Middle frontal gyrus (tissue), 1 donor: ENCODE results near the gene CHST6.
A peak's percentile ranks its signal among the peaks of the same experiment; 100 is the strongest.
"Not testable (repeated sequence)": the region's sequence is repeated elsewhere in the genome, so short reads cannot be mapped to it uniquely, and the experiment has no call there.

Source experiments
- DNase-seq: peaks from one replicate; pipeline ENCODE4 v3.0.0-alpha.2; 2015; ENCODE audit warnings: low spot score; ENCODE audit errors: extremely low spot score

Gene CHST6

DNA sequence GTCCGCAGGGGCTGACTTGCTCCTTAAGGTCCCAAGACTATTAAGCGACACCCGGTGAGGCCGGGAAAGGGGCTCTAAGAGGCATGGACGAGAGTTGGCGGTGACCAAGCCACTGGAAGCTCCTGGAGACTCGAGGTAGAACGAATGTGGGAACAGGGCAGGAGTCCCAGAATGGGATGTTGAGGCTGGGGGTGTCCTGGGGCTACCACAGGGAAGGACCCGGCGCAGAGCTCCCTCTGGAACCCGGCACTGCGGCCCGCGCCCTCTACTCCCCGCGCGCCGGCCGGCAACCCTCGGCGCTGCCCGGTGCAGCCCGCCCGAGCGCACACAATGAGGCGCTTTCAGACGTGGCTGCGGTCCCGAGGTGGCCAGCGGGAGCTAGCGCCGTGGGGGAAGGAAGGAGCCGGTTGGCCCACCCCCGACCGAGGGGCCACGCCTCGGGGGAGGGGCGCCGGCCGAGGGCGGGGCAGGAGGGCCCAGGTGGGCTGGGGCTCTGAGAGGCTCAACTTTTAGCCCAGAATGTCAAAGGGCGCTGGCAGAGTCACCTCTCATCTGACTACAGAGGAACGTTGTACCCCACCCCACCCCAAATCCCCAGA lies at the start of gene CHST6:
TSS of gene CHST6 (minus strand) at position 366 of the 599 bp plus-strand sequence. CDS start 15,613 bp downstream, outside the sequence.
- peak; percentile 27 for DNase-seq

DNA sequence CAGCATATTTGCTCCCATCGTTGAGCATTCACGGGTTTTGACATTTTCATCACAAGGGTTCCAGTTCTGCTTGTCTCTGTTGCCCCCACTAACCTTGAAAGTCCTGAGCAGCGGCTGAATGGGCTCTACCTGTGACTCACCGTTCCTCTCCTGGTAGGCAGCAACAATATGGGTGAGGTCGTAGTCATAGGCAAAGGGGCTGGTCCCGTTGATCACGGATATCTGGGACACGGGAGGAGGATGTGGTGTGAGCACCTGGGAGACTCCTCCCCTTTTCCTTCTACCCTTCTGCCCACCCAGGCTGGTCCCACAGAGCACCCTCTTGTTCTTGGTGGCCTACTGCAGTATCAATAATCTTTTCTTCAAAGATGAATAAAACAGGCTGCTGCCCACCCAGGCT lies 47.2 kb upstream of the CHST6 start:
- not testable (repeated sequence) for DNase-seq

DNA sequence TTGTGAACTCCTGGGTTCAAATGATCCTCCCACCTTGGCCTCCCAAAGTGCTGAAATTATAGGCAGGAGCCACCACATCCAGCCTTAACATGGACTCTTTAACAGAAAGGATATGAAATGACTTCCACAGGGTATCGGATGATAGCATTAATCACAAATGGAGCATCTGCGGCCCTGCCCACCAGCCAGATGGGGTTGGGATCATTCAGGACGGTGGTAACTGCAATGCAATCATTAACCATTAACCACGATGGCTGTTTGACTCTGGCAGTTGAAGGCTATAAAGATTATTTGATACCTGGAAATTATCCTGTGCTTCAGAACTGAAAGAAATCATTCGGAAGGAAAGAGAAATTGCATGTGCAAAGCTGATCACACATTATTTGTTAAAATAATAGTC lies 46.0 kb upstream of the CHST6 start:
- no peak for DNase-seq

DNA sequence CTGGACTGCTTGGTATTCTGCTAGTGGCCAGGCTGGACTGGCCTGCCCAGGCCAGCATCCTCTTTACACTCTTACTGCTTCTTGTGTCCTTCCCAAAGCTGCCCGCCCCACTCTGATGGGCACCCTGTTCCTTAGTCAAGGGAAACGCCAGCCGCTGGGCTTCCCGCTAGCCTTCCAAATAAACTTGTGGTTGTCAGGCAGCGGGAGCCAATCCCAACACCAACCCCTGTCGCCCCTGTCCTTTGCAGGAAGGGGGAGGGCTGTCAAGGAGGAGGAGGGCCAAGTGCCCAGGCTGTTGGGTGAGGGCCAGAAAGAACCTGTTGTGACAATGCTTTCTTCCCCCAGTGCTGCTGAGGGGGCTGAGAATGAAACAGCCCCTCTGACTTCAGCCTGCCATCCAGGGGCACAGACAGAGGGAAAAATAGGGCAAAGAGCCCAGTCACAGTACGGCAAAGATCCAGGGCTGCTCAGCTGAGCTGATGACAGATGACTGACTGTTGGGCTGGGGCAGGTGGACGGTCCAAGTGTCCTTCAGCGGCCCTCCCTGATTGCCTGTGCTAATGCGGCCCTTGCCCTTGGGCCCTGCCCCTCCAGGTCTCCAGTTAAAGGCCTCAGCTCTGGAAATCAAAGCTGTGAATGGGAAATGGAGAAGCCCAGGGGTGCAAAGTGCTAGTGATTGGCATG lies 43.8 kb upstream of the CHST6 start:
- not testable (repeated sequence) for DNase-seq

DNA sequence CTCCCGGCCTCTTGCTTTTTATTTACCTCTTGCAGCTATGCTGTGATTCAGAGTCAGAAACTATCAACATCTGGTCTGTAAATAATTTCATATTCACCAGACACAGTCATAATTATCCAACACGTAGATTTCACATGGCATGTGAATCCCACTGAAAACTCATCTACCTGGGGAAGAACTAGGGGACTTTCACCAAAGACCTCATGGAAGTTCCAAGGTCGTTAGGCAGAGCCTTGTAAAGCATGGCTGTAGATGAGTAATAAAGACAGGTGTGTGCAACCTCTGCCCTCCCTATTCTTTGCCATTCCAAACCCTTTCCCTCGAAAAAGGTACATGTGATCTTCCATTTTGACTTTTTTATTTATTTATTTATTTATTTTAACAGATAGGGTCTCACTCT lies 42.5 kb upstream of the CHST6 start:
- DNase-seq: no peak

DNA sequence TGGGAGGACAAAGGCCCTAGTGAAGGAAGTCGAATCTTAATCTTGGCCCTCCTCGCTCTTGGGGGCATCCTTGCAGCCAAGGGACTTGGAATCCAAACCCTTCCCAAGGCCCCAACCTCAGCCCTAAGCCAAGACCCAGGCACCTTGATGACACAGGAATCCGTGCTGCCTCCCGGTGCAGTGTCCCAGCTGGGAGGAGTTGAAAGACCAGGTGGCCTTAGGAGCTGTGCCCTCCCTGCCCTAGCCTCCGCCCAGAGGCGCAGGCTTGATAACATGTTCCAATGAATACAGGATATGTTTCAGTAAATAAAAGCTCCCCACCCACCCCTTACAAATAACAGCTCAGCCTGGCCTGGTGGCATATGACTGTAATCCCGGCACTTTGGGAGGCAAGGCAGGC lies 40.7 kb upstream of the CHST6 start, which contains the start of gene CHST5:
TSS of gene CHST5 (minus strand) at position 208 of the 400 bp plus-strand sequence. CDS start 5,724 bp downstream, outside the sequence.
- no peak for DNase-seq

DNA sequence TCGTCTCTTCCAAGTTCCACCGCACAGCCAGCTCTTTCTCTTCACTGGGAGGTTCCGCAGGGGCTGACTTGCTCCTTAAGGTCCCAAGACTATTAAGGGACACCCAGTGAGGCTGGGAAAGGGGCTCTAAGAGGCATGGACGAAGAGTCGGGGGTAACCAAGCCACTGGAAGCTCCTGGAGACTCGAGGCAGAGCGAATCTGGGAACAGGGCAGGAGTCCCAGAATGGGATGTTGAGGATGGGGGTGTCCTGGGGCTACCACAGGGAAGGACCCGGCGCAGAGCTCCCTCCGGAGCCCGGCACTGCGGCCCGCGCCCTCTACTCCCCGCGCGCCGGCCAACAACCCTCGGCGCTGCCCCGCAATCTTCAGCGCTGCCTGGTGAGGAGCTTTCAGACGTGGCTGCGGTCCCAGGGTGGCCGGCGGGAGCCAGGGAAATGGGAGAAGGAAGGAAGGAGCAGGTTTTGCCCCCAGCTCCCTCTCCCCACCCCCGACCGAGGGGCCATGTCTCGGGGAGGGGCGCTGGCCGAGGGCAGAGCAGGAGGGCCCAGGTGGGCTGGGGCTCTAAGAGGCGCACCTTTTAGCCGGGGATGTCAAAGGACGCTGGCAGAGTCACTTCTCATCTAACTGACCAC lies 40.1 kb upstream of the CHST6 start:
- DNase-seq: no peak

DNA sequence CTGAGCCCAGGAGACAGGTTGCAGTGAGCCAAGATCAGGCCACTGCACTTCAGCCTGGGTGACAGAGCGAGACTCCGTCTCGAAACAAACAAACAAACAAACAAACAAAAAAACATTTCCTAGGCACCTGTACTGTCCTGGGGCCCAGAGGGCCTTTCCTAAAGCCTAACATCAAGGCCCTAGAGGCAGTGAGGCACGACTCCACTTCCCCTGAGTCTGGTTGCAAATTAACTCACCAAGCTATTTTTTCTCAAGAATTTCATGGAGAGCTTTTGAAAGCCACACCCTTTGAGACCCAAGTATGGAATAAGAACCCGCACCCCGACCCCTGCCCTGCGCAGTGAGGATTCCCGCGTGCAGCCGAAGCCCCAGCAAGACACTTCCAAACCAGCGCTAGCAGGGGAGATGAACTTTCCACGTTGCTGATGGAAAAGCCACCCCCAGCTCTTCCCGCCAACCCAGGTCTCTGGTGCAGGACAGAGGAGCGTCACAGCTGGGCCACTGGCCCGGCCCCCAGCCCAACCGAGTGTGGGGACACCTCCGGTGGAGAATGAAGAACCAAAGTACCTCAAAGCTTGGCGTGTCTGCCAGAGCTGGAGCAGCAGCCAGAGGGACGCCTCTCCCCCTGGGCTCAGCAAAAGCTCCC lies 39.4 kb upstream of the CHST6 start:
- DNase-seq: no peak

DNA sequence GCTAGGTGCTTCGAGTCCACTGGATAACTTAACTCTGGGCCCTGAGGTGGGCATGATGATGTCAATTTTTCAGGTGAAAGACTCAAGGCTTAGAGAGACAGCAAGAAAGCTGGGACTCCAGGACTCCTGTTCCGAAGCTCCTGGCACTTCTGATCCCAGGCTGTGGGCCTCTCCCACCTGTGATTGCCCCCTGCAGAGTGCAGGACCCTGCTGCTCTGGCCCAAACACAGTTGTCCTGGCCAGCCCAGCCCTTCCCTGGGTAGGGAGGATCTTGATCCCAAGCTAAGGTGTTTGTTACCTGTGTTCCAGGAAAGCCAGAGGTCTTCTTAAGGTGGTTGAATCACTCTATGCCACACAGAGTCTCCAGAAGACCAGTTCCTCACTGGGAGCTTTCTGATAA lies 37.5 kb upstream of the CHST6 start:
- no peak for DNase-seq

DNA sequence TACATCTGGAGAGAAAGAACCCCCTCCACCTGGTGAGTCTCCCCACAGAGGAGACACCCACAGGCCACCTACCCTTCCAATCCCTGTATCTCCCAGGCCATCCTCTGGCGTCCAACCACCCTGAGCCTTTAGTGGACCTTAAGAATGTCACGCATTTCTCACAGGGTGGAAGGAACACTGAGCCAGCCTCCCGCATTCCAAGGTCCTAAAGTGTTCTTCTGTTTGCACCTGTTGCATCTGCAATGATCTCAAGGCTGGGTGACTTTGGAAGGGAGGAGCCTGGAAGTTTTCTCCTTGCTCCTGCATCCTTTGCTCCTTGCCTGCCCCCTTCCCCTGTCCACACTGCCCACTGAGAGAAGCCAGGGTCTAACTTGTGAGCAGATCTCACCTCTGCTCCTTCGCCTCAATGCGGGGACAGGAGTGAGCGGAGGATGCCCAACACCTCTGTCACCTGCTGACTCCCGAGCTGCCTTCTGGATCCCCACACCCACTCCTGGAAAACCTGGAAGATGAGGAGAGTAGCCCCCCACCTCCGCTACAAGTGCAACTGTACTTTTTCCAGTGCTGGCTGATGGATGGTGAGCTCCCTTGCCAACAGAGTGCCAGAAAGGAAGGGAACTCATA lies 37.0 kb upstream of the CHST6 start:
- DNase-seq: no peak

DNA sequence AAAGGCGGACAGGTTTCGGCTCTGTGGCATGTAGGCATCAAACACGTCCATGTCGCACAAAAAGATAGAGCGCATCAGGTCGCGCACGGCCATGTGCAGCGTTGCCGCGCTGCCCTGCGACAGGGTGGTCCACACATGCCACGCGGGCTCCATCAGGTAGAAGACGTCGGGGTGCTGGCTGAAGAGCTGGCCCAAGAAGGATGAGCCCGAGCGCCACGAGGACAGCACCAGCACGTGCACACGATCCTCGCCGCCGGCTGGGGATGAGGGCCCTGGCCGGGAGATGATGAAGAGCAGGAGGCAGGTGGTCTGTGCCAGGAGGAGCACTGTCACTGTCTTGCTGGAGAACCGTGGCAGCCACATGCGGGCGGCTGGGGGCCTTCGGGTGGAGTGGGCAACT lies 34.7 kb upstream of the CHST6 start:
- no peak for DNase-seq

DNA sequence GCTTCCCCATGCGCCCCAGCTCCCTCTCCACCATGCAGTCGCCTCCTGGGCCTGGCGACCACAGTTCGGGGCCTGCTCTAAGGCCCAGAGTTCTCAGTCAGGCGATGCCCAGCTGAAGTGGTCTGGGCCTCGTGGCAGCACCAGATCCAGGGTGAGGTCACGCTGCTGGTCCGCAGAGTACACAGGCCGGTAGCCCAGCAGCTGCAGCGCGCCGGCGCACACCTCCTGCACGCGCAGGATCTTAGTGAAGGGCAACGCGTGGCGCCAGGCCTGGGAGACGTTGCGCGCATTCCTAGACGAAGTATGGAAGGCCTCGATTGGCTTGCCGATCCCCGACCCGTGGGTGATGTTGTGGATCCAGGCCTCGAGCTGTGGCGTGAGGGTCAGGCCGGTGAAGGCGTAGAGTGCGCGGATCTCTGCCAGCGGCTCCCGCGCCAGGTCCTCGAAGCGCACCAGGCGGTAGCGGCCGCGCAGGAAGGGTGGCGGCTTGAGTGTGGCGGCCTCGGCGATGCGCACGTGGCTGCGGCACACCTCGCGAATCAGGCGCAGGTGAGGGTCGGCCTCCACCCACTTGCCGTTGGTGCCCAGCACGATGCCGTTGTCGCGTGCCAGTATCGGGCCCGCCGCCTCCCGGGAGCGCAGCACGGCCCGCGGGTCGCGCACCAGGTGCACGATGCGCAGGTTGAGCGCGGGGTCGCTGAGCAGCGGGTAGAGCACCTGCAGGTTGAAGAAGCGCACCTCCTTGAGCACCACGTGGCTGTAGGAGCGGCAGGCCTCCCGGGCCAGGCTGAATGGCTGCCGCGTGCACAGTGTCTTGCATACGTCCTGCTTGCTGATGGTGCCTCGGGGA lies 34.0 kb upstream of the CHST6 start:
- DNase-seq: no peak

DNA sequence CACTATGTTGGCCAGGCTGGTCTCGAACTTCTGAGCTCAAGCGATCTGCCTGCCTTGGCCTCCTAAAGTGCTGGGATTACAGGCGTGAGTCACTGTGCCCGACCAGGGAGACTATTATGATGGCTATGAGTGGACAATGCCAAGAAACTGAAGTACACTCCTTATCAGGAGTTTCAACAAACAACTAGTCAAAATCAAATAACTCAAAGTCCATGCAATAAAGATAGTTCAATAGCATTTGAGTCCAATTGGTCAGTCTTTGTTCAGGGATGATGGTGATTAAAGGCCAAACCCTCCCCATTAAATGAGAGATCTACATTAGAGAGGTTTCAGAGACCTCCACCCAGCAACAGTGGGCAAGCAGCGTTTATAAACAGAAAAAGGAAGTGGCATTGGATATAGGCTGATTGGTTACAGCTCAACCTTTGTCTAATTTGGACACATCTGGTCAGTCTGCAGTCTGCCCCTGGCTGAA lies 32.6 kb upstream of the CHST6 start:
- DNase-seq: no peak

DNA sequence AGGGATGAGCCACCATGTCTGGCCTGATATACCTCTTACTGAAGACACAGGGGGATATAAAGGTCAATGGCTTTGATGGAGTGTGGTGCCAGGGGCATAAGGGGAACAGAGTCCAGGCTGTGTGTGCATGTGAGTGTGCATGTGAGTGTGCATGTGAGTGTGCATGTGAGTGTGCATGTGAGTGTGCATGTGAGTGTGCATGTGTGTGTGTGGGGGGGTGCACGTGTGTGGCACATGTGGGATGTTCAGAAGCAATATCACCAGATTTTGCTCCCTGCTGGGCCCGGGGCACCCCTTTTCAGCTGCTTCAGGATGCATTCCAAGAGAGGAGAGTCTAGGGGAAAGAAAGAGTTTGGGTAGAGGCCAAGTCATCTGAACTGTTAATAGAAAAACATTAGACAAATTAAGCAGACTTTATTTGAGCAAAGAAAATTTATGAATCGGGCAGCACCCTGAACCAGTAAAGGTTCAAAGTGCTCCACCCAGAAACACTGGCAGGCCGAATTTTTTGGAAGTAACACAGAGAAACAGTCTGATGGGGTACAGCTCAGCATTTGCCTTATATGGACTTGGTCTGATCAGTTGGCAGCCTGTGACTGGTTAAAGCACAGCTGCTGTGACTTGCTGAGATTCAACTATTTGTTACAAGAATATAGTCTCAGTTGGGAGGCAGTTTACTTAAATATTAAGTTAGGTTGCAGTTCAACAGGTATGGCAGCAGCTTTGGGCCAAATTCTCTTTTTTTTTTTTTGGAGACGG lies 31.0 kb upstream of the CHST6 start:
- no peak for DNase-seq

DNA sequence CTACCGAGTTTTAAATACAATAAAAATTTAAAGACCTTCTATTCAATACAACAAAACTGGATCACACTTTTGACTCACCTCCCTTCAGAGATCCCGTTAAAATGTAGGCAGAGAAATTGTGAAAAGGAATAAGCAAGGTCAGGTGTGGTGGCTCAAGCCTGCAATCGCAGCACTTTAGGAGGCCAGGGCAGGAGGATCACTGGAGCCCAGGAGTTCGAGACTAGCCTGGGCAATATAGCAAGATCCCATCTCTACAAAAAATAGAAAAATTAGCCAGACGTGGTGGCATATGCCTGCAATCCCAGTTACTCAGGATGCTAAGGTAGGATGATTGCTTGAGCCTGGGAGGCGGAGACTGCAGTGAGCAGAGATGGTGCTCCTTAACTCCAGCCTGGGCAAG lies 23.9 kb upstream of the CHST6 start:
- DNase-seq: no peak

DNA sequence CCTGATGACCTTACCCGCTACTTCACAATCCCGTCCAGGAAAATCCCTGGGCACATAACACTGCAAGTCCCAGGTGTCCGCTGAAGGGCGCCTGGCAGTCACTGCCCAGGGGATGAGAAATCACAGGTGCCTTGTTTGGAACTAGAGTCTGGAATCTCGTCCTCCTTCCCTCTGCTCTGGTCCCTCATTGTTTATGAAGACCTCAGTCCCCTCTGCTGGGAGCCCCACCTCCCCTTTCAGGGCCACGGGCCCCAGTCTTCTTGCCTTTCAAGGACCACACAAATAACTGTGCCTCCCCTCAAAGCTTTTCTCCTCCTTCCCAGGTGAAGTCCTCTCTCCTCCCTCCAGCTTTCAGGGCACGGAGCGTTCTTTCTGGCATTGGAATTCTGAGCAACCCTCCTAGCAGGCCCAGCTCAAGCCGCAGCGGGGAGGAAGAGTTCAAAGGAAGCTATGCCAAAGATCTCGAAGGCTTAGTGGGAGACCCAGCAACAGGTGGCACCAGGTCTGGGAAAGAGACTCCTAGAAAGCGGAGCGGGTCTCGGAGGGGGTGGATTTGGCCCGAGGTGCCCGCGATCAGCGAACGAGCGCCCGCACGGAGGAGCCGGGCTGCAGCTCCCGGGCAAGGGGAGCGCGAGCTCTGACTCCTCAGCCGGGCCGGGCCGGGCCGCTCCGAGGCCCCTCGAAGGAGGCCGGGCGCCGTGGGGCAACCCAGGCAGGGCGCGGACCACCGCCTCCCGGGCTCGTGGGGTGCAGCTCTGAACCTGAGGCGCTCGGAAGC lies 21.1 kb upstream of the CHST6 start:
- not testable (repeated sequence) for DNase-seq

DNA sequence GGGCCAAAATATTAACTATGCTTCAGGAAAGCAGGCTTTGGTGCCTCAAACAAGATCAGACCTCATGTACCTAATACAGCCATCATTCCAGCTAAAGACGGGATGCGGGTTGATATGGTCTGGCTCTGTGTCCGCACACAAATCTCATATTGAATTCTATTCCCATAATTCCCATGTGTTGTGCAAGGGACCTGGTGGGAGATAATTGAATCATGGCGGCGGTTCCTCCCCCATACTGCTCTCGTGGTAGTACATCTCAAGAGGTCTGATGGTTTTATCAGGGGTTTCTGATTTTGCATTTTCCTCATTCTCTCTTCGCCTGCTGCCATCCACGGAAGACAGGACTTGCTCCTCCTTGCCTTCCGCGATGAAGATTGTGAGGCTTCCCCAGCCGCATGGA lies 19.1 kb upstream of the CHST6 start:
- no peak for DNase-seq

DNA sequence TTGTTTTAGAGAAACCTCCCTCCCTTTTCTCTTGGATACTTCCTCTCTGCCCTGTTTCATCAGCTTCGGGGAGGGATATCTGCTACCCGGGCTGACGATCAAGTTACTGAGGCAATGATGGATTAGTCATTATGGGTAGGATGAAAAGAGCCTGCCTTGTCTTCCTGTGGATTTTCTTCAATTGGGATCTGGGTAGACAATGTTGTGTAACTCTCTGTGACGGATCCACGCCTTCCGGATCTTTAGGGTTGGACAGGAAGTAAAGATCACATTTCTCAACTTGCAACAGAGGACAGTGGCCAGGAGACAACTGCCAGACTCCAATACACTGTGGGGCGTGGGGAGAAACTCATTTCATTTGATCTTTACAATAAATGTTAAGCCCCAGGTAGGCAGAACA lies 11.3 kb upstream of the CHST6 start:
- no peak for DNase-seq

DNA sequence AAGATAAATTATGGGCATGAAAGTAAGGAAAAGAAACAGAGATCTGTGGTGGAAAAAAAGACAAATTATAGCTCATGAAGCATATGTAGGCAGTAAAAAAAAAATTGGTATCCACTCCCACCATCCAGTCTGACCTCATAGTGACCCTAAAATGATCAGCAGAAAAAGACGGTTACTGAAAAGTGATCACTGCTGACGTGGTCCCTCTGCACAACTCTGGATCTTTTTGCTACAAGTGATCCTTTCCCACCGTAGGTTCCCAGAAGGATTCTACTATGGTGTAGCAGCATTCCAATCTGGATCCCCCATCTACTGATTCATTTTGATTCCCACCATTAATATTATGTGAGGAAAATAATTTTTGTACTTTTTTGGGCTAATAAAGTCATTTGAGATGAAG lies 10.9 kb upstream of the CHST6 start:
- no peak for DNase-seq
